Activated naive CD8-positive, alpha-beta T cell treated with anti-CD3 and anti-CD28 coated beads, Interleukin-2, amount 50 U/mL, for 24 hours (primary cell): ENCODE measurements around the gene SSBP3.

Experiments
- ATAC-seq: fragments of 150-1000 bp; cut with Tn5 transposase; one replicate; pipeline ENCODE4 v1.10.0; 2021
- DNase-seq: peaks from one replicate; pipeline ENCODE4 v3.0.0; 2021
- H3K27ac Mint-ChIP-seq: one replicate; pipeline ENCODE4 v1.8.0; 2021; ENCODE audit warnings: mild to moderate bottlenecking, mixed read lengths
- H3K27me3 Mint-ChIP-seq: one replicate; pipeline ENCODE4 v1.8.0; 2021; ENCODE audit warnings: mixed read lengths
- H3K36me3 Mint-ChIP-seq: one replicate; pipeline ENCODE4 v1.8.0; 2021; ENCODE audit warnings: low read depth, mixed read lengths
- H3K4me1 Mint-ChIP-seq: one replicate; pipeline ENCODE4 v1.8.0; 2021; ENCODE audit warnings: mixed read lengths
- H3K4me3 Mint-ChIP-seq: one replicate; pipeline ENCODE4 v1.8.0; 2021; ENCODE audit warnings: mild to moderate bottlenecking, moderate library complexity, mixed read lengths
- H3K9me3 Mint-ChIP-seq: one replicate; pipeline ENCODE4 v1.8.0; 2021; ENCODE audit warnings: mixed read lengths

Gene SSBP3

DNA sequence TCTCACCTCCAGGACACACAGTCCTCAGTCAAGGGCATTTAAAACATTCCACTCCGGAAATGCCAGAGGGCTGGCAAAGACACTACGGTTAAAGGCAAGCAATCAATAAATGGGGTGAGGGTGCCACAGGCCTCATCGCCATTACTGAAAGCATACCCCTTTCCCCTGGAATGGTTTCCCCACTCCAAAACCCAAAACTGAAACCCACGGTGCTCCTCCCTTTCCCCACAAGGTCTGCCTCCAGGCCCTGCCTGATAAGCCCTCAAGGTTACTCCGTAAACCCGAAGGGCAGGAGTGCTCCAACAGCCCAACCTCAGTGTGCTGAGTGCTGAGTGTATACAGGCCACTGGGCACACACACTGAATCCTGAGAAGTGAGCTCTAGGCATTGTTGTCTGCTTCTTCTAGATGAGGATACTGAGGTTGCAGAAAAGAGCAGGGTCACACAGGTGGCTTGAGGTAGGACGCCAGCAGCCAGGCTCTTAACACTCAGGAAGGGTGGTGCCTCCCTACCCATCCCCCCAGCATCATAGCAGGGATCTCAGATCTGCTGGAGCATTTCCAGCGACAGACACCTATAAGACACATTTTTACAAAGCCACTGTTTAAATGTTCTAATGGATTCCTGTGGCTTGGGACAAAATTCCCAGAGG lies 29.0 kb downstream of the SSBP3 start:
- ATAC-seq (no peak), DNase-seq (no peak)
- H3K9me3 Mint-ChIP-seq = no peaks in the 10 kb centered on the region
- H3K27me3 Mint-ChIP-seq = no peaks in the 10 kb centered on the region
- peaks cover 8% of the 10 kb centered on the region for H3K36me3 Mint-ChIP-seq
- peaks cover 85% of the 10 kb centered on the region for H3K4me1 Mint-ChIP-seq
- peak overlapping the region; percentile 62 for H3K27ac Mint-ChIP-seq
- H3K4me3 Mint-ChIP-seq = no peak overlapping the region

- Mint-ChIP-seq H3K36me3 (peaks cover 7% of the 10 kb centered on the region), H3K4me3 (no peak overlapping the region), H3K27me3 (no peaks in the 10 kb centered on the region), H3K4me1 (peaks cover 89% of the 10 kb centered on the region), H3K9me3 (no peaks in the 10 kb centered on the region), H3K27ac (peak overlapping the region; percentile 62)
- peak; percentile 37 for DNase-seq
- peak; percentile 40 for ATAC-seq
Measured at GRCh38 chr1:54376430-54377039, 29.7 kb downstream of the SSBP3 start.

DNA sequence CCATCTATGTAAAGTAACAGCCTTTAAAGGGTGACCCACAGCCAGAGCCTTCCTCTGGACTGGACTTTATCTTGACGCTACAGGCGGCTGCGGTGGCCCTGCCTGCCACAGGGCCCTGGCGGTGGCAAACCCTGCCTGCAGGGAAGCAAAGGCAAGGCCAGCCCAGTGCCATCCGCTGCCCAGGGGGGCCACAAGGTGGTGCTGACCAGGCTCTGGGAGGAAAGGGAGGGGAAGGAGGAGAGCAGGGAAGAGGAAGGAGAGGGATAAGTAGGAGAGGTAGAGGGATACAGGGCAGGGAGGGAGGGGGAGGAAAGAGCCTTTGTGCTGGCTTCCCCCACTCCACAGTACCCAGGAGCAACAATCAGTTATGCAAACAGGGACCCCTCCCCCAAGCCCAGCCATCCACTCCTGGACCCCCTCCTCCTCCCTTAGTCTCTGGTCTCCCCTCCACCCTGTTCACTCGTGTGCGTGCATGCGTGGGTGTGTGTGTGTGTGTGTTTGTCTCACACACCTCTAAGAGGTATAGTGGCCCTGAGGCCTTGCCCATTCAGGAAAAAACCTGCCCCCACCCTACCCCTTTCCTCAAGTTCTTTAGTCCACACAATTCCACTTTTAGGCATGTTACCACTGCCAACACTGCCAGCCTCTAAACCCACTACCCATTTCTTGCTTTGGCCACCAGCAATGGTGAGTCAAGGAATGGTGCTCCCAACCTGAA lies 30.3 kb downstream of the SSBP3 start:
- Mint-ChIP-seq H3K27me3 (no peaks in the 10 kb centered on the region), H3K4me3 (no peak overlapping the region), H3K4me1 (peaks cover 85% of the 10 kb centered on the region), H3K36me3 (peaks cover 4% of the 10 kb centered on the region), H3K27ac (no peak overlapping the region), H3K9me3 (no peaks in the 10 kb centered on the region)
- no peak for ATAC-seq
- DNase-seq = no peak

DNA sequence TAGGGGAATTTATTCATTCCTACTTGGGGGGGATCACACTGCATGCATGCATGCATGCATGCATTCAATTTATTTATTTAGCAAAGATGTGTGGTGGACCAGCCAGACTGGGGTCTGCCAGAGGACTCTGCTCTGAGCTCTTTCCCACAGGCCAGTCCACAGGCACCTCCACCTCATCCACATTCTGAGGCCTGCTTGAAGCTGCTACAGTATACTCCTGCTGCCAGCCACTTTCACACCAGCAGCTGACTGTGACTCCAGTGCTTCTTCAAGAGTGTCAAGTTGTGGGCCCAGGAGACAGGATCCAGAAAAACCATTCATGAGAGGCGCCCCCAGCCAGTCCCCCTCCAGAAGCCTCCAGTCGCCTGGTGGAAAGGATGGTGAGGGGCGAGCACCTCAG lies 30.9 kb downstream of the SSBP3 start:
- DNase-seq (no peak), ATAC-seq (no peak)
- Mint-ChIP-seq H3K4me1 (peaks cover 79% of the 10 kb centered on the region), H3K27me3 (no peaks in the 10 kb centered on the region), H3K27ac (no peak overlapping the region), H3K36me3 (peaks cover 4% of the 10 kb centered on the region), H3K4me3 (no peak overlapping the region), H3K9me3 (no peaks in the 10 kb centered on the region)

GRCh38 chr1:54374766-54375165 lies 31.4 kb downstream of the SSBP3 start:
- H3K27ac Mint-ChIP-seq = no peak overlapping the region

DNA sequence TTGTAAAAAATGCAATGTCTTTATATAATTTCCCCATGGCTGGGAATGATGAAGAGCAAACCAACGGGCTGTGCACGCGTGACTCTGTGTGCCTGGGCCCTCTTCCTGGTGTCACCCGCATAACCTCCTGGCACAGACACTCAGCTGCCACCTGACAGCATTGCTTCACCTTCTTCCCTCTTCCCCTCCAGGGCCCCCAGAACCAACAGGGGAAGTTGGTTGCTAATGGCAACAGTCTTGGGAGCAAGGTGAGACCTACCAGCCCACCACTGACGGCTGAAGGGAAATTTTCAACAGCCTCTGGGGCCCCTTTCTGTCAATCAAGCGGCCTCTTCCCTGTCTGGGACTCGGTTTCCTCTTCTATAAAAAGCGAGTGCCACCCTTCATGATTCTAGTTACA lies 33.2 kb downstream of the SSBP3 start:
- Mint-ChIP-seq H3K27me3 (no peaks in the 10 kb centered on the region), H3K27ac (peak overlapping the region; percentile 31), H3K36me3 (no peaks in the 10 kb centered on the region), H3K4me3 (peak overlapping the region; percentile 2), H3K9me3 (no peaks in the 10 kb centered on the region), H3K4me1 (peaks cover 61% of the 10 kb centered on the region)
- DNase-seq (peak; percentile 37), ATAC-seq (peak; percentile 58)

More at GRCh38 chr1:54374766-54375165, 31.4 kb downstream of the SSBP3 start:
- H3K27me3 Mint-ChIP-seq = no peaks in the 10 kb centered on the region
- DNase-seq (no peak), ATAC-seq (no peak)
- no peak overlapping the region for H3K4me3 Mint-ChIP-seq
- peaks cover 75% of the 10 kb centered on the region for H3K4me1 Mint-ChIP-seq
- peaks cover 1% of the 10 kb centered on the region for H3K36me3 Mint-ChIP-seq
- no peaks in the 10 kb centered on the region for H3K9me3 Mint-ChIP-seq

- Mint-ChIP-seq H3K4me3 (no peak overlapping the region), H3K27ac (no peak overlapping the region), H3K36me3 (no peaks in the 10 kb centered on the region), H3K9me3 (no peaks in the 10 kb centered on the region), H3K27me3 (no peaks in the 10 kb centered on the region), H3K4me1 (peaks cover 54% of the 10 kb centered on the region)
- DNase-seq (no peak), ATAC-seq (peak; percentile 8)
Measured at GRCh38 chr1:54371942-54372275, 34.3 kb downstream of the SSBP3 start.

GRCh38 chr1:54371038-54371941 lies 34.9 kb downstream of the SSBP3 start:
- Mint-ChIP-seq H3K27me3 (no peaks in the 10 kb centered on the region), H3K4me1 (peaks cover 49% of the 10 kb centered on the region), H3K36me3 (no peaks in the 10 kb centered on the region), H3K27ac (no peak overlapping the region), H3K4me3 (no peak overlapping the region), H3K9me3 (no peaks in the 10 kb centered on the region)
- DNase-seq = no peak
- ATAC-seq = no peak

DNA sequence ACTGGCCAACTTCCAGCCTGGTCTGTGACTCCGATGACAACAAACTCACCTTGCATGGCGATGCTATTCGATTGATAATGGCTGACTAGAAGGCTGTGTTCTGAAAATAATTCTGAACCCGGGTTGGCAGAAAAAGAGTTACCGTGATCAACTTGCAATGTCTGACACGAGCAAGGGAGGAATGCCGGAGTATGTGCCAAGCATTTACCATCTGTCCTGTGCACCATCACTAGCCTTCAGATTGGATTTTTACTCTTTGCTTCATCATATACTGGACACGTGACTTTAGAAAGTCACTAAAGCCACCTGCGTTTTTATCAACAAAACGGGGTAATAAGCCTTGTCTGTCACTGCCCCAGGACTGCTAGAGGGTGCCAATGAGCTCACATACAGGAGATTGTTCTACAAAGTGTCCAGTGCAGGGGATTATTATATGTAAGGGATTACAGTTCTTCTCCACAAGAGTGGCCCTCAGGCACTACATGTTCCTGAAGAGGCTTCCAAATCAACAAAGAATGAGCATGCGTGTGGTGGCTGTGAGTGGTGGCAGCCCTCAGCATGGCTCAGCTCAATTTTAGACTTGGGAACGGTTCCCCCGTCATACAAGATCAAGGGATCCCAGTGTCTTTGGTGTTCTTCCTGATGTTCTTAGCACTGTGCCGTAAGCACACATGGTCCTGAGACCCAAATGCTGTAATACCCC lies 35.8 kb downstream of the SSBP3 start:
- H3K27me3 Mint-ChIP-seq = no peaks in the 10 kb centered on the region
- H3K27ac Mint-ChIP-seq = no peak overlapping the region
- peaks cover 47% of the 10 kb centered on the region for H3K4me1 Mint-ChIP-seq
- no peak for DNase-seq
- ATAC-seq = no peak
- H3K9me3 Mint-ChIP-seq = no peaks in the 10 kb centered on the region
- H3K36me3 Mint-ChIP-seq = no peaks in the 10 kb centered on the region
- no peak overlapping the region for H3K4me3 Mint-ChIP-seq

GRCh38 chr1:54367613-54368012 lies 38.6 kb downstream of the SSBP3 start:
- no peak for DNase-seq
- H3K36me3 Mint-ChIP-seq = no peaks in the 10 kb centered on the region
- no peaks in the 10 kb centered on the region for H3K27me3 Mint-ChIP-seq
- H3K4me1 Mint-ChIP-seq = peaks cover 33% of the 10 kb centered on the region
- no peak for ATAC-seq
- no peak overlapping the region for H3K4me3 Mint-ChIP-seq
- H3K27ac Mint-ChIP-seq = no peak overlapping the region
- H3K9me3 Mint-ChIP-seq = no peaks in the 10 kb centered on the region

- Mint-ChIP-seq H3K9me3 (no peaks in the 10 kb centered on the region), H3K4me3 (no peak overlapping the region), H3K4me1 (peaks cover 34% of the 10 kb centered on the region), H3K36me3 (no peaks in the 10 kb centered on the region), H3K27ac (peak overlapping the region; percentile 47), H3K27me3 (no peaks in the 10 kb centered on the region)
- DNase-seq = no peak
- ATAC-seq = no peak
Measured at GRCh38 chr1:54365847-54366246, 40.3 kb downstream of the SSBP3 start.

GRCh38 chr1:54365398-54365797 lies 40.8 kb downstream of the SSBP3 start:
- Mint-ChIP-seq H3K27me3 (no peaks in the 10 kb centered on the region), H3K4me3 (no peak overlapping the region), H3K27ac (no peak overlapping the region), H3K36me3 (no peaks in the 10 kb centered on the region), H3K4me1 (peaks cover 39% of the 10 kb centered on the region), H3K9me3 (no peaks in the 10 kb centered on the region)
- ATAC-seq = no peak
- DNase-seq = no peak

GRCh38 chr1:54364995-54365394 lies 41.2 kb downstream of the SSBP3 start:
- H3K4me1 Mint-ChIP-seq = peaks cover 43% of the 10 kb centered on the region
- H3K27ac Mint-ChIP-seq = no peak overlapping the region

DNA sequence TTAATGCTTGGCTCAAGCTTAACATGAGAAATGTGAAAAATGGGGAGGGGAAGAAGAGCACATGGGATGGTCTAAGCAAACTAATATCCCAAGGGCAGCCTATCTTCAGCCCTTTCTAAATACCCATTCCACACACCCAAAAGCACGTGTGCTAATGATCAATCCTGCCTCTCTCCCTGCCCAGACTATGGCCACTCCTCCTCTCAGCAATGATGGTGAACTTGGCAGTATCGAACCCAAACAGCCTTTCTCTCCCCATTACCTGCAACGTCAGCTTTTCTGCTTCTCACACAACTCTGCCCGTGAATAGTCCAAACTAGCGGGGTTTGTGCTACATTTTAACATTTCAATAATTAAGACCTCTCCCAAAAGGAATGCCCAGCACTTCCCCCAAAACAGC lies 41.6 kb downstream of the SSBP3 start:
- Mint-ChIP-seq H3K4me1 (peaks cover 47% of the 10 kb centered on the region), H3K27ac (no peak overlapping the region), H3K9me3 (no peaks in the 10 kb centered on the region), H3K27me3 (no peaks in the 10 kb centered on the region), H3K36me3 (no peaks in the 10 kb centered on the region), H3K4me3 (no peak overlapping the region)
- ATAC-seq = no peak
- no peak for DNase-seq

More at GRCh38 chr1:54364995-54365394, 41.2 kb downstream of the SSBP3 start:
- no peak for DNase-seq
- no peaks in the 10 kb centered on the region for H3K36me3 Mint-ChIP-seq
- no peaks in the 10 kb centered on the region for H3K9me3 Mint-ChIP-seq
- H3K4me3 Mint-ChIP-seq = no peak overlapping the region
- ATAC-seq = no peak
- H3K27me3 Mint-ChIP-seq = no peaks in the 10 kb centered on the region
